Measurements from ENCODE around the gene FER. TPM values are rescaled to one million over a fixed set of nuclear protein-coding genes. Genes with fewer than 3 reads are reported as not detected.

The FER gene
- total RNA-seq, 2 experiments from 2014 or later = 14.2 to 15.9 TPM

DNA sequence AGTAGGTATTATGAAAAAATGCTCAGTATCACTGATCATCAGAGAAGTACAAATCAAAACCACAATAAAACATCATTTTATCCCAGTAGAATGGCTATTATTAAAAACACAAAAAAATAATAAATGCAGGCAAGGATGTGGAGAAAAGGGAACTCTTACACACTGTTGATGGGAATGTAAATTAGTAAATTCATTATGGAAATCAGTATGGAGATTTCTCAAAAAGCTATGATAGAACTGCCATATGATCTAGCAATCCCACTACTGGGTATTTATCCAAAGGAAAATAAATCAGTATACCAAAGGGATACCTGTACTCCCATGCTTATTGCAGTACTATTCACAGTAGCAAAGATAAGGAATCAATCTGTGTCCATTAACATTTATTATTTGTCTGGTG lies 209.6 kb downstream of the FER start:
- no peaks in the 10 kb centered on the region for H3K36me3 ChIP-seq (ENCODE audit: insufficient read depth, low read length)
- Mint-ChIP-seq H3K27ac (no peak overlapping the region), H3K36me3 (ENCODE audit: low read depth) (no peaks in the 10 kb centered on the region), H3K4me1 (ENCODE audit: low read depth) (no peaks in the 10 kb centered on the region), H3K4me3 (no peak overlapping the region), H3K9me3 (no peaks in the 10 kb centered on the region), H3K27me3 (no peaks in the 10 kb centered on the region)
- no peaks in the 10 kb centered on the region for H3K4me1 ChIP-seq (ENCODE audit: insufficient read depth, low read length)
- H3K4me3 ChIP-seq (ENCODE audit: low read length) = no peak overlapping the region
- ATAC-seq (ENCODE audit: poor library complexity) (no peak), DNase-seq (no peak)
- TF ChIP-seq, protein P1, sequence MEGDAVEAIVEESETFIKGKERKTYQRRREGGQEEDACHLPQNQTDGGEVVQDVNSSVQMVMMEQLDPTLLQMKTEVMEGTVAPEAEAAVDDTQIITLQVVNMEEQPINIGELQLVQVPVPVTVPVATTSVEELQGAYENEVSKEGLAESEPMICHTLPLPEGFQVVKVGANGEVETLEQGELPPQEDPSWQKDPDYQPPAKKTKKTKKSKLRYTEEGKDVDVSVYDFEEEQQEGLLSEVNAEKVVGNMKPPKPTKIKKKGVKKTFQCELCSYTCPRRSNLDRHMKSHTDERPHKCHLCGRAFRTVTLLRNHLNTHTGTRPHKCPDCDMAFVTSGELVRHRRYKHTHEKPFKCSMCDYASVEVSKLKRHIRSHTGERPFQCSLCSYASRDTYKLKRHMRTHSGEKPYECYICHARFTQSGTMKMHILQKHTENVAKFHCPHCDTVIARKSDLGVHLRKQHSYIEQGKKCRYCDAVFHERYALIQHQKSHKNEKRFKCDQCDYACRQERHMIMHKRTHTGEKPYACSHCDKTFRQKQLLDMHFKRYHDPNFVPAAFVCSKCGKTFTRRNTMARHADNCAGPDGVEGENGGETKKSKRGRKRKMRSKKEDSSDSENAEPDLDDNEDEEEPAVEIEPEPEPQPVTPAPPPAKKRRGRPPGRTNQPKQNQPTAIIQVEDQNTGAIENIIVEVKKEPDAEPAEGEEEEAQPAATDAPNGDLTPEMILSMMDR (IDR thresholded peaks at IDR 0.05) = no peak
- no peaks in the 10 kb centered on the region for H3K27me3 ChIP-seq (ENCODE audit: control insufficient read depth in 1 of 2, insufficient read depth in 2 of 2, low read length in 2 of 2)
- intact Hi-C loops (cut with DNase I, micrococcal nuclease) = no loop called here
- no peaks in the 10 kb centered on the region for H3K9me3 ChIP-seq (ENCODE audit: control insufficient read depth in 1 of 2, insufficient read depth in 1 of 2, low read length in 2 of 2)
- ChIA-PET POLR2A (no interaction called here), CTCF (interaction anchor here (1.3 kb wide), 1 partner anchor 16 kb away, joined by 3 read pairs; no protein-coding TSS in a partner anchor)
- no peak overlapping the region for H3K27ac ChIP-seq (ENCODE audit: low read depth in 1 of 2, low read length in 2 of 2)

DNA sequence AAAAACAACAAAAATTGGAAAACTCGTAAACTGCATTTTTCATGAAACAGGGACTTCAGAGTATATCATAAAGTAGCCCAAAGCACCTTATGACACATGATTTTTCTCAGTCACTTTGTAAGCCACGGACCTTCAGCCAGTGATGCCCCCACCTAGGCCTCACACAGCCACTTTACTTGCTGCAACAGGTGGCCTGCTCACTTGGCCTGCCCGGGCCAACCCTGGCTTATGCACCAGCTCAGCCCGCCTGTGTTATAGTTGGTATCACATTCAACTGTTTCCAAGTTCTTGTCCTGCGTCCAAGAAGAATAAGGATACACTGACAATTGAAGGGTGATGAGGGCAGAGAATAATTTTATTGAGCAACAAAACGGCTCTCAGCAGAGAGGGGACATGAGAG lies 219.2 kb downstream of the FER start:
- H3K4me3 Mint-ChIP-seq = no peak overlapping the region

DNA sequence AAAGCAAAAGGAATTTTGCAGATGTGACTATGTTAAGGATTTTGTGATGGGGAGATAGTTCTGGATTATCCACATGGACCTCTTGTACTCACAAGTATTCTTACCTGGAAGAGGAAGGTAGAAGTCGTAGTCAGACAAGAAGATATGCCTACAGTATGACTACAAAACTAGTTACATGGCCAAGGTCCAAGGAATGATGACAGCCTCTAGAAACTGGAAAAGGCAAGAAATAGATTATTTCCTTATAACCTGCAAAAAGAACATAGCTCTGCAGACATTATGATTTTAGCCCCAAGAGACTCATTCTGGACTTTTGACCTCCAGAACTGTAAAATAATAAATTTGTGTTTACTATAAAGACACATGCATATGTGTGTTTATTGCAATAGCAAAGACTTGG lies 226.9 kb downstream of the FER start:
- no peaks in the 10 kb centered on the region for H3K27me3 ChIP-seq (ENCODE audit: control insufficient read depth in 1 of 2, insufficient read depth in 2 of 2, low read length in 2 of 2)
- H3K27me3 Mint-ChIP-seq = no peaks in the 10 kb centered on the region
- ATAC-seq (ENCODE audit: poor library complexity) = no peak
- ChIA-PET POLR2A (no interaction called here), CTCF (no interaction called here)
- no peaks in the 10 kb centered on the region for H3K36me3 Mint-ChIP-seq (ENCODE audit: low read depth)
- TF ChIP-seq, protein P1 (IDR thresholded peaks at IDR 0.05) = no peak
- H3K9me3 Mint-ChIP-seq = no peaks in the 10 kb centered on the region
- no peaks in the 10 kb centered on the region for H3K4me1 ChIP-seq (ENCODE audit: insufficient read depth, low read length)
- H3K4me1 Mint-ChIP-seq (ENCODE audit: low read depth) = no peaks in the 10 kb centered on the region
- H3K27ac ChIP-seq (ENCODE audit: low read depth in 1 of 2, low read length in 2 of 2) = no peak overlapping the region
- H3K4me3 Mint-ChIP-seq = no peak overlapping the region
- H3K9me3 ChIP-seq (ENCODE audit: control insufficient read depth in 1 of 2, insufficient read depth in 1 of 2, low read length in 2 of 2) = no peaks in the 10 kb centered on the region
- intact Hi-C loops (cut with DNase I, micrococcal nuclease) = no loop called here
- no peaks in the 10 kb centered on the region for H3K36me3 ChIP-seq (ENCODE audit: insufficient read depth, low read length)
- no peak overlapping the region for H3K4me3 ChIP-seq (ENCODE audit: low read length)
- no peak for DNase-seq
- H3K27ac Mint-ChIP-seq = no peak overlapping the region

More for the DNA sequence above, 219.2 kb downstream of the FER start:
- POLR2A ChIA-PET = no interaction called here
- Histone ChIP-seq H3K4me3 (ENCODE audit: low read length) (no peak overlapping the region), H3K27me3 (ENCODE audit: control insufficient read depth in 1 of 2, insufficient read depth in 2 of 2, low read length in 2 of 2) (no peaks in the 10 kb centered on the region), H3K4me1 (ENCODE audit: insufficient read depth, low read length) (no peaks in the 10 kb centered on the region), H3K9me3 (ENCODE audit: control insufficient read depth in 1 of 2, insufficient read depth in 1 of 2, low read length in 2 of 2) (no peaks in the 10 kb centered on the region), H3K36me3 (ENCODE audit: insufficient read depth, low read length) (no peaks in the 10 kb centered on the region), H3K27ac (ENCODE audit: low read depth in 1 of 2, low read length in 2 of 2) (no peak overlapping the region)
- H3K36me3 Mint-ChIP-seq (ENCODE audit: low read depth) = peaks cover 5% of the 10 kb centered on the region
- no peak for ATAC-seq (ENCODE audit: poor library complexity)
- no peak for DNase-seq
- no peaks in the 10 kb centered on the region for H3K27me3 Mint-ChIP-seq
- H3K27ac Mint-ChIP-seq = no peak overlapping the region
- intact Hi-C loops (cut with DNase I, micrococcal nuclease) = no loop called here
- CTCF ChIA-PET = interaction anchor here (1.6 kb wide), 1 partner anchor 47 kb away, joined by 3 read pairs; no protein-coding TSS in a partner anchor
- H3K4me1 Mint-ChIP-seq (ENCODE audit: low read depth) = no peaks in the 10 kb centered on the region
- TF ChIP-seq, protein P1 (IDR thresholded peaks at IDR 0.05) = no peak
- H3K9me3 Mint-ChIP-seq = no peaks in the 10 kb centered on the region
